ENCODE results near the gene TMEM205. TPM values are rescaled to one million over a fixed set of nuclear protein-coding genes. Genes with fewer than 3 reads are reported as not detected.
"Not testable (repeated sequence)": the region's sequence is repeated elsewhere in the genome, so short reads cannot be mapped to it uniquely, and the experiment has no call there.

The TMEM205 gene
- total RNA-seq, 1 donor from 2014 or later = 57.2 TPM

GRCh38 chr19:11338569-11339253 is 7.4 kb downstream of the TMEM205 start:
- DNase-seq (ENCODE audit: low spot score in 2 of 2, unreplicated experiment in 2 of 2) = no peak
- TF ChIP-seq, protein P1, sequence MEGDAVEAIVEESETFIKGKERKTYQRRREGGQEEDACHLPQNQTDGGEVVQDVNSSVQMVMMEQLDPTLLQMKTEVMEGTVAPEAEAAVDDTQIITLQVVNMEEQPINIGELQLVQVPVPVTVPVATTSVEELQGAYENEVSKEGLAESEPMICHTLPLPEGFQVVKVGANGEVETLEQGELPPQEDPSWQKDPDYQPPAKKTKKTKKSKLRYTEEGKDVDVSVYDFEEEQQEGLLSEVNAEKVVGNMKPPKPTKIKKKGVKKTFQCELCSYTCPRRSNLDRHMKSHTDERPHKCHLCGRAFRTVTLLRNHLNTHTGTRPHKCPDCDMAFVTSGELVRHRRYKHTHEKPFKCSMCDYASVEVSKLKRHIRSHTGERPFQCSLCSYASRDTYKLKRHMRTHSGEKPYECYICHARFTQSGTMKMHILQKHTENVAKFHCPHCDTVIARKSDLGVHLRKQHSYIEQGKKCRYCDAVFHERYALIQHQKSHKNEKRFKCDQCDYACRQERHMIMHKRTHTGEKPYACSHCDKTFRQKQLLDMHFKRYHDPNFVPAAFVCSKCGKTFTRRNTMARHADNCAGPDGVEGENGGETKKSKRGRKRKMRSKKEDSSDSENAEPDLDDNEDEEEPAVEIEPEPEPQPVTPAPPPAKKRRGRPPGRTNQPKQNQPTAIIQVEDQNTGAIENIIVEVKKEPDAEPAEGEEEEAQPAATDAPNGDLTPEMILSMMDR (IDR thresholded peaks at IDR 0.05; ENCODE audit: unreplicated experiment) = no peak
- Mint-ChIP-seq H3K27ac (peak overlapping the region; percentile 50), H3K27me3 (ENCODE audit: low read depth) (no peaks in the 10 kb centered on the region), H3K4me1 (peaks cover 9% of the 10 kb centered on the region), H3K36me3 (peaks cover 29% of the 10 kb centered on the region), H3K4me3 (peak overlapping the region; percentile 87), H3K9me3 (no peaks in the 10 kb centered on the region)

DNA sequence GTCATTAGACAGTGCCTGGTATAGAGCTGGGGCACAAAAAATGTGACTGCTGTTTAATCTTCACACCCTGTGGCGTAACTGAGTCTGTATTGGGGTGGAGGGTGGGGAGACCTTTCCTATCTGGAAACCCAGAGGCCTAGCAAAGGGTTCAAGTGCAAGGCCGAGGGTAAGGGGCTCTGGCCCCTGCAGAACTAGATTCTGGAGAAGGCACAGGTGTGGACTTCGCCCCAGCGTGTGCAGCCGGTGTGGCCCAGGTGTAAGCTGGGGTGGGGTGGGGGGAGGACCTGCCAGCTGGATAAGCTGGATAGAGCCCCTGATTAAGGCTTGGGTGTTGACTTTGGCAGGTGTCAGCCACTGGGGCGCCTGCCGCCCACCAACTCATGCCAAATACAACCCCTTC is 7.9 kb downstream of the TMEM205 start:
- no peaks in the 10 kb centered on the region for H3K9me3 Mint-ChIP-seq
- no peaks in the 10 kb centered on the region for H3K27me3 Mint-ChIP-seq (ENCODE audit: low read depth)
- no peak for DNase-seq (ENCODE audit: low spot score in 2 of 2, unreplicated experiment in 2 of 2)
- H3K4me3 Mint-ChIP-seq = no peak overlapping the region
- peaks cover 9% of the 10 kb centered on the region for H3K4me1 Mint-ChIP-seq
- TF ChIP-seq, protein P1 (IDR thresholded peaks at IDR 0.05; ENCODE audit: unreplicated experiment) = no peak
- H3K36me3 Mint-ChIP-seq = peaks cover 33% of the 10 kb centered on the region
- H3K27ac Mint-ChIP-seq = no peak overlapping the region

GRCh38 chr19:11337080-11337479 is 9.0 kb downstream of the TMEM205 start:
- TF ChIP-seq, protein P1 (IDR thresholded peaks at IDR 0.05; ENCODE audit: unreplicated experiment) = no peak
- no peaks in the 10 kb centered on the region for H3K9me3 Mint-ChIP-seq
- H3K27ac Mint-ChIP-seq = no peak overlapping the region
- peaks cover 9% of the 10 kb centered on the region for H3K4me1 Mint-ChIP-seq
- peaks cover 34% of the 10 kb centered on the region for H3K36me3 Mint-ChIP-seq
- no peaks in the 10 kb centered on the region for H3K27me3 Mint-ChIP-seq (ENCODE audit: low read depth)
- H3K4me3 Mint-ChIP-seq = no peak overlapping the region
- DNase-seq (ENCODE audit: low spot score in 2 of 2, unreplicated experiment in 2 of 2) = no peak

GRCh38 chr19:11335449-11336146 is 10.5 kb downstream of the TMEM205 start:
- TF ChIP-seq, protein P1 (IDR thresholded peaks at IDR 0.05; ENCODE audit: unreplicated experiment) = no peak
- no peak for DNase-seq (ENCODE audit: low spot score in 2 of 2, unreplicated experiment in 2 of 2)
- no peaks in the 10 kb centered on the region for H3K27me3 Mint-ChIP-seq (ENCODE audit: low read depth)
- no peak overlapping the region for H3K4me3 Mint-ChIP-seq
- peak overlapping the region; percentile 21 for H3K27ac Mint-ChIP-seq
- H3K4me1 Mint-ChIP-seq = peaks cover 9% of the 10 kb centered on the region
- H3K9me3 Mint-ChIP-seq = no peaks in the 10 kb centered on the region
- H3K36me3 Mint-ChIP-seq = peaks cover 38% of the 10 kb centered on the region

GRCh38 chr19:11333838-11334237 is 12.2 kb downstream of the TMEM205 start:
- H3K27me3 Mint-ChIP-seq (ENCODE audit: low read depth); H3K4me1 Mint-ChIP-seq; H3K27ac Mint-ChIP-seq; DNase-seq (ENCODE audit: low spot score in 2 of 2, unreplicated experiment in 2 of 2); H3K4me3 Mint-ChIP-seq; H3K9me3 Mint-ChIP-seq: not testable (repeated sequence)
- peaks cover 38% of the 10 kb centered on the region for H3K36me3 Mint-ChIP-seq

DNA sequence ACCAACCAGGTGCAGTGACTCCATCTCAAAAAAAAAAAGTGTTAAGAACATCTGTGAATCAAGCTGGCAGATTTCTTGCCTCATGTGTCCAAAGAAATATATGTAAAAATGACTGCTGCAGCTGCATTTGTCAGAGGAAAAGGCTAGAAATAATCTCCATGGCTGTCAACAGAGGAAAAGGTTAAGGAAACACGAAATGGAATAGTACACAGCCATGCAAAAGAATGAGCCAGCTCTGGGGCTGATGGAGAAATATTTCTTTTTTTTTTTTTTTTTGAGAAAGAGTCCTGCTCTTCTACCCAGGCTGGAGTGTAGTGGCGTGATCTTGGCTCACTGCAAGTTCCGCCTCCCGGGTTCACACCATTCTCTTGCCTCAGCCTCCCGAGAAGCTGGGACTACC is 13.2 kb downstream of the TMEM205 start:
- DNase-seq (ENCODE audit: low spot score in 2 of 2, unreplicated experiment in 2 of 2) = no peak
- Mint-ChIP-seq H3K9me3 (no peaks in the 10 kb centered on the region), H3K4me3 (no peak overlapping the region), H3K36me3 (peaks cover 38% of the 10 kb centered on the region), H3K27ac (no peak overlapping the region), H3K4me1 (no peaks in the 10 kb centered on the region), H3K27me3 (ENCODE audit: low read depth) (no peaks in the 10 kb centered on the region)
- TF ChIP-seq, protein P1 (IDR thresholded peaks at IDR 0.05; ENCODE audit: unreplicated experiment) = no peak

Measured in mesothelial cell of epicardium (in vitro differentiated cells).